Measurements from ENCODE around the gene ADAT3. TPM values are rescaled to one million over a fixed set of nuclear protein-coding genes. Genes with fewer than 3 reads are reported as not detected.

The ADAT3 gene
- total RNA-seq, 2 donors from 2014 or later = 9.9 to 13.8 TPM

DNA sequence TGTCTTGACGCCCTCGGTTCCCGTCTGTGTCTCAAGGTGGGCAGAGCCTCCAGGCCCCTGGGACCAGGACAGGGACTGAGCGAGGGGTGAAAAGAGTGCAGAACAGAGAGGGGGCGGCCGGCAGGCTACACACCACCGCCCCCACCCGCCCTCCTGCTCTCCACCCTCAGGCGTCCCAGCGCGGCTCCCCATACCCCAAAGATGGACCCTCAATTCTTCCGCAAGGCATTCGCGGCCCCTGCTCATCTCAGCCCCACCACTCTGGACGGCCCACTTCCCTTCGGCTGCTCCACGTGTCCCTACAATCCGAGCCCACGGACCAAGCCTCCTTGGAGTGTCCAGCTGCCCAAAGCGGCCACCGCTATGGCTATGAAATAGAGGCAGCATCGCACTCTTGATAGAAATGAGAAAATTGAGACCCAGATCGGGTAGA, 43.6 kb upstream of the ADAT3 start:
- peaks cover 20% of the 10 kb centered on the region for H3K4me1 ChIP-seq (ENCODE audit: control insufficient read depth, insufficient read depth, low read length)
- peaks cover 7% of the 10 kb centered on the region for H3K27me3 Mint-ChIP-seq (ENCODE audit: insufficient read depth)
- peak overlapping the region; percentile 85 for H3K4me3 Mint-ChIP-seq
- no peaks in the 10 kb centered on the region for H3K9me3 Mint-ChIP-seq
- no peak for DNase-seq
- H3K36me3 ChIP-seq (ENCODE audit: control insufficient read depth, insufficient read depth, low read length) = no peaks in the 10 kb centered on the region
- no peak overlapping the region for H3K27ac Mint-ChIP-seq
- H3K36me3 Mint-ChIP-seq (ENCODE audit: low read depth) = no peaks in the 10 kb centered on the region
- no peaks in the 10 kb centered on the region for H3K27me3 ChIP-seq (ENCODE audit: control insufficient read depth, insufficient read depth, low read length, poor library complexity, severe bottlenecking)
- H3K9me3 ChIP-seq (ENCODE audit: control insufficient read depth, low read length) = no peaks in the 10 kb centered on the region
- peak overlapping the region; percentile 89 for H3K4me3 ChIP-seq (ENCODE audit: low read length)
- H3K4me1 Mint-ChIP-seq = peaks cover 23% of the 10 kb centered on the region
- peak overlapping the region; percentile 64 for H3K9ac ChIP-seq (ENCODE audit: extremely low read depth, low read length, poor library complexity, severe bottlenecking)
- WGBS, 2 experiments (ENCODE audit: insufficient coverage in 1 of 2, insufficient read length in 1 of 2) = 5 to 6% methylated on average over 13 to 23 of the region's 23 CpGs
- no peak overlapping the region for H3K27ac ChIP-seq (ENCODE audit: low read depth, low read length)
- TF ChIP-seq CTCF (conservative IDR thresholded peaks at IDR 0.05) = no peak

DNA sequence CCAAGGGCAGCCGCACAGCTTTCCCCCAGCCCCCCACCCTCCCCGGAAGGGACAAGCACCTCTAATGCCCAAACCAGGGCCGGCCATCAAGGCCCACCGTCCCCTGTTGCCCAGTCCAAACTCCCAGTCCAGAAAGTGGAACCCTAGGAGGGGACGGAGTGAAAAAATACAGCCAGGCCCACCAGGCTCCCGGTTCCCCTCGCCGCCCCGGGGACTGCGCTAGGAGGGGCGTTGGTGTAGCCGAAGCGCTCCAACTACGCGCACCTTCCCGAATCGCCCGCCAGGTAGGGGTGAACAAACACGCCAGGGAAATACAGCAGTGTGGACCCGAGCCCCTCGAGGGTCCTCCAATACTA, 43.2 kb upstream of the ADAT3 start:
- Mint-ChIP-seq H3K4me3 (peak overlapping the region; percentile 85), H3K27me3 (ENCODE audit: insufficient read depth) (peaks cover 7% of the 10 kb centered on the region), H3K36me3 (ENCODE audit: low read depth) (no peaks in the 10 kb centered on the region), H3K4me1 (peaks cover 23% of the 10 kb centered on the region), H3K9me3 (no peaks in the 10 kb centered on the region), H3K27ac (peak overlapping the region; percentile 77)
- no peaks in the 10 kb centered on the region for H3K36me3 ChIP-seq (ENCODE audit: control insufficient read depth, insufficient read depth, low read length)
- no peak for TF ChIP-seq CTCF (conservative IDR thresholded peaks at IDR 0.05)
- no peaks in the 10 kb centered on the region for H3K9me3 ChIP-seq (ENCODE audit: control insufficient read depth, low read length)
- peak overlapping the region; percentile 89 for H3K4me3 ChIP-seq (ENCODE audit: low read length)
- H3K27ac ChIP-seq (ENCODE audit: low read depth, low read length) = no peak overlapping the region
- DNase-seq = peak; percentile 74
- 1 to 2% methylated on average over 13 to 21 of the region's 21 CpGs for WGBS, 2 experiments (ENCODE audit: insufficient coverage in 1 of 2, insufficient read length in 1 of 2)
- H3K9ac ChIP-seq (ENCODE audit: extremely low read depth, low read length, poor library complexity, severe bottlenecking) = peak overlapping the region; percentile 64
- peaks cover 20% of the 10 kb centered on the region for H3K4me1 ChIP-seq (ENCODE audit: control insufficient read depth, insufficient read depth, low read length)
- H3K27me3 ChIP-seq (ENCODE audit: control insufficient read depth, insufficient read depth, low read length, poor library complexity, severe bottlenecking) = no peaks in the 10 kb centered on the region

DNA sequence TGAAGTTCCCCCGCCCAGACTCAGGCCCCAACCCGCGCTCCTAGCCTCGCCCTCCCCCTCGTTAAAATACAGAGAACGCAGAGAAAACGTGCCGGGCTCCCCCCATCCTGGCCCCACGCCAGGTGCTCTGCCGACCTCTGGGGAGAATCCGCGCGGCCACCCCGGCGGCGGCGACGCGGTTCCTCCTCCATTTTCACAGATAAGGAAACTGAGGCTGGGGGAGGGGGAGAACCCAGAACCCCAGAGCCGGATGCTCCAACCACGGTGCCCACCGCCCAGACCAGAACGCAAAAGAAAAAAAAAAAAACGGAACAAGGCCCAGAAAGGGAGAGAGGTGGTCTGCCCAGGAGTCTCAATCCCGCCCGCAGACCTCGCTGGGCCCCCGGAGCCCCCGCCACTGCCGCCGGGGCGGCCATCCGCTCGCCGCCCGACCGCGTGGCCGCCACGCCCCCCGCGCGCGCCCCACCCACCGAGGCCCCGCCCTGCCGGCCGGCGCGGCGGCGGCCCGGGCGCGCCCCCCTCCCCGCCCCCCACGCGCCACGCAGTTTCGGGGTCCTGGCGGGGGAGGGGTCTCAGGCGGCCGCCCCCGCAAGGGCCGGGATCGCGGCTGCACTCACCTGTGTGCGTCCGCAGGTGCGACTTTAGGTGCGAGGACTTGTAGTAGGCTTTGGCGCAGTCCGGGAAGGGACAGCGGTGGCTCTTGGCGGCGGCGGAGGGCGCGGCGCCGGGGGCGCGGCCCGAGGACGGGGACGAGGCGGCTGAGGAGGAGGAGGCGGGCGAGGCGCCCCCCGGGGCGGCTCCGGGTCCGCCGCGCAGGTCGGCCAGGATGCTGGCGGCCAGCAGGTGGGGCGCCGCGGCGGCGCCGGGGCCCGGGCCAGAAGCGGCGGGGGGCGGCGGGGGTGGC, 42.5 kb upstream of the ADAT3 start:
- peaks cover 16% of the 10 kb centered on the region for H3K4me1 ChIP-seq (ENCODE audit: control insufficient read depth, insufficient read depth, low read length)
- H3K4me3 Mint-ChIP-seq = peak overlapping the region; percentile 85

More for the DNA sequence above, 42.5 kb upstream of the ADAT3 start:
- peak overlapping the region; percentile 77 for H3K27ac Mint-ChIP-seq
- peaks cover 23% of the 10 kb centered on the region for H3K4me1 Mint-ChIP-seq
- H3K27ac ChIP-seq (ENCODE audit: low read depth, low read length) = no peak overlapping the region
- no peaks in the 10 kb centered on the region for H3K9me3 ChIP-seq (ENCODE audit: control insufficient read depth, low read length)
- H3K36me3 ChIP-seq (ENCODE audit: control insufficient read depth, insufficient read depth, low read length) = no peaks in the 10 kb centered on the region
- H3K36me3 Mint-ChIP-seq (ENCODE audit: low read depth) = no peaks in the 10 kb centered on the region
- no peak for TF ChIP-seq CTCF (conservative IDR thresholded peaks at IDR 0.05)
- no peaks in the 10 kb centered on the region for H3K9me3 Mint-ChIP-seq
- peak overlapping the region; percentile 64 for H3K9ac ChIP-seq (ENCODE audit: extremely low read depth, low read length, poor library complexity, severe bottlenecking)
- no peaks in the 10 kb centered on the region for H3K27me3 ChIP-seq (ENCODE audit: control insufficient read depth, insufficient read depth, low read length, poor library complexity, severe bottlenecking)
- WGBS, 2 experiments (ENCODE audit: insufficient coverage in 1 of 2, insufficient read length in 1 of 2) = 0 to 1% methylated on average over 14 to 109 of the region's 109 CpGs
- peak overlapping the region; percentile 89 for H3K4me3 ChIP-seq (ENCODE audit: low read length)
- DNase-seq = peak; percentile 83
- peaks cover 7% of the 10 kb centered on the region for H3K27me3 Mint-ChIP-seq (ENCODE audit: insufficient read depth)

All from endodermal cell (in vitro differentiated cells).